D721Med (cell line): ENCODE results near the gene SLC66A2.

Source experiments
- DNase-seq: peaks from one replicate; pipeline ENCODE4 v3.0.0; 2011; ENCODE audit warnings: low spot score; ENCODE audit not compliant: insufficient read length
- FAIRE-seq: peaks from 2 replicates; lab custom pipeline; 2011; peaks lifted over from hg19 to GRCh38; lab: Jason Lieb, UNC
- TF ChIP-seq, protein P1 (sequence below): IDR thresholded peaks from 2 replicates; pipeline ENCODE4 v1.5.1; 2012; ENCODE audit warnings: mild to moderate bottlenecking, control low read depth; ENCODE audit not compliant: insufficient read depth; ENCODE audit errors: missing control alignments

The SLC66A2 gene

DNA sequence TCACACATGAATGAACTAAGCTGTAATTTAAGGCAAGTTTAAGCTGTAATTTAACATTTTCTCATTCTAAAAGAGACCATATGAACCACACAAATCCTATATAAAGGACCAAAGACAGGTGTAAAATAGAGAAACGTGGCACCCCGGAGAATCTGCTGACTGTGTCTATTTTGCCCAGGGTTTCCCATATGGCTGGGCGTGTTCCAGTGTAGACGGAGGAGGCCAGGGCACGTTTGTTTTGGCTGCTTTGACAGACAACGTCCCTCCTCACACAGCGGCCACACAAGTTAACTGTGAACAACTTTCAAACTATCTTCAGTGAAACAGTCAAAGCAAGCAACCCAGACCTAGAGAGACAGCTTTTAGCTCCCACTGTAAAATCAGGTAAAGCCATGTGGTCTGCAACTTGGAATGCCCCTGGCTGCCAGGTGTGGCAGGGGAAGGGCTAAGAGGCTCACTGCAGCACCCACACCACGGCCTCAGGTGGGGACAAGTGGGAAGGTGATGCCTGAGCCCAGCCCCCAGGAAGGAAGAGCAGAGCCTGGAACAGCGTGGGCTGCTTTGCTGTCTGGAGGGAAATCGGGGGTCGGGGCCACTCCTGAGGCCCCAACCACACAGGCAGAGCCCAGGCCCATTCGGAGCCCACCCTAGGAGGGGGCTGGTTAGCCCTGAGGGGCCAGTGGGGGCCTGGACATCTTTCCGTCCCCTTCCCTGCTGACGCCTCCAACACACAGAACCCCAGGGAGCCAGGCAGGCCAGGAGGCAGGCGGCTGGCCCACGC, 40.7 kb downstream of the SLC66A2 start:
- TF ChIP-seq, protein P1, sequence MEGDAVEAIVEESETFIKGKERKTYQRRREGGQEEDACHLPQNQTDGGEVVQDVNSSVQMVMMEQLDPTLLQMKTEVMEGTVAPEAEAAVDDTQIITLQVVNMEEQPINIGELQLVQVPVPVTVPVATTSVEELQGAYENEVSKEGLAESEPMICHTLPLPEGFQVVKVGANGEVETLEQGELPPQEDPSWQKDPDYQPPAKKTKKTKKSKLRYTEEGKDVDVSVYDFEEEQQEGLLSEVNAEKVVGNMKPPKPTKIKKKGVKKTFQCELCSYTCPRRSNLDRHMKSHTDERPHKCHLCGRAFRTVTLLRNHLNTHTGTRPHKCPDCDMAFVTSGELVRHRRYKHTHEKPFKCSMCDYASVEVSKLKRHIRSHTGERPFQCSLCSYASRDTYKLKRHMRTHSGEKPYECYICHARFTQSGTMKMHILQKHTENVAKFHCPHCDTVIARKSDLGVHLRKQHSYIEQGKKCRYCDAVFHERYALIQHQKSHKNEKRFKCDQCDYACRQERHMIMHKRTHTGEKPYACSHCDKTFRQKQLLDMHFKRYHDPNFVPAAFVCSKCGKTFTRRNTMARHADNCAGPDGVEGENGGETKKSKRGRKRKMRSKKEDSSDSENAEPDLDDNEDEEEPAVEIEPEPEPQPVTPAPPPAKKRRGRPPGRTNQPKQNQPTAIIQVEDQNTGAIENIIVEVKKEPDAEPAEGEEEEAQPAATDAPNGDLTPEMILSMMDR = no peak
- no peak for DNase-seq
- no peak for FAIRE-seq

DNA sequence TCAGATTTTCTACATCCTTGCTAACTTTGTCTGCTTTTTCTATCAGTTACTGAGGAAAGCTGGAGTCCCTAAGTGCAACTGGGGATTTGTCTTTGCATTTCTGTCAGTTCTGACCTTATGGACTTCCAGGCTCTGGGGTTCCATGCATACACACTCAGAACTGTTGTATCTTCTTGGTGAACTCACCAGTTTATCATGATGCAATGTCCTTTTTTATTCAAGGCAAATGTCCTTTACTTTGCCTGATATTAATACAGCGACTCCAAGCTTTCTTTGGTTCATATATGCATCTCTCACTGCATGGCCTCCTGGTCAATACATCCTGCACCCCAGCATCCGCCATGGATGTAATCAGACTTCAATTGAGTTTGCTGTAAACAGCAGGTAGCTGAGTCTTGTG, 44.7 kb downstream of the SLC66A2 start:
- TF ChIP-seq, protein P1 = no peak

DNA sequence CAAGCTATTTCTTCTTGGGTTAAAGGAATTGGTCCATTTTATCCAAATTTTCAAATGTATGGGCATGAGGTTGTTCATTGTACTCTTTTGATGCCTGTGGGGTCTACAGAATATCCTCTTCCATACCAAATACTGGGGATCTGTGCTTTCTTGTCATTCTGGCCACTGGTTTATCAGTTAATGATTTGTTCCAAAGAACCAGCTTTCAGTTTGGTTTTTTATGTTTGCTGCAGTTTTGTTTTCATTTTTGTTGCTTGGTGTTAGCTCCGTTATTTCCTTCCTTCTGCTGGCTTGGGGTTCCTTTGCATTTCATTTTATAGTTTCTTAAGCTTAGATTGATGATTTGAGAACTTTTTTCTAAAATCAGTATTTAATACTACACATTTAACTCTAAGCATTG, 45.5 kb downstream of the SLC66A2 start:
- DNase-seq (no peak), FAIRE-seq (no peak)
- TF ChIP-seq, protein P1 = no peak

More for the DNA sequence above, 44.7 kb downstream of the SLC66A2 start:
- FAIRE-seq (peak; percentile 97), DNase-seq (no peak)

DNA sequence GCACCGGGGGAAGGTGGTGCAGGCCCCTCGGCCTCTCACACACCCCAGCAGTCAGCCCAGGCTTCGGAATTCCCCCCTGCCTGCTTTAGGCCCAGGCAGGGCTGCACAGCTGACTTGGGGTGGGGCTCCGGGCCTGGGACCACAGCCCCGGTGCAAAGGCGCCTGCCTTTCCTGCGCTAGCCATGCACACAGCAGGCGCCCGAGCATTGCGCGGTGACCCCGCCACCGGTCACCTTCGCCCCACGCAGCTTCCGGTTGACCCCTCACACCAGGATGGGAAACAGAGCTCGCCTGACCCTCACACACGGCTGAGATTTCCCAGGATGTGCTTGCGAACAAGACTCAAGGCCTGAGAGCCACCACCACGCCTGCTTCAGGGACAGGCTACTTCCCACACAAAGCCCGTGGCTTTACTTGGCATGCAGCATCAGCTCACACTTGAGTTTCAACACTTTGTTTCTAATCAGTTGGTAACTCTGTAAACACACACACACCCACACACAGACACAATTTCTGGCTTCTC, 46.0 kb downstream of the SLC66A2 start:
- DNase-seq = no peak
- peak; percentile 85 for FAIRE-seq
- TF ChIP-seq, protein P1 = no peak

DNA sequence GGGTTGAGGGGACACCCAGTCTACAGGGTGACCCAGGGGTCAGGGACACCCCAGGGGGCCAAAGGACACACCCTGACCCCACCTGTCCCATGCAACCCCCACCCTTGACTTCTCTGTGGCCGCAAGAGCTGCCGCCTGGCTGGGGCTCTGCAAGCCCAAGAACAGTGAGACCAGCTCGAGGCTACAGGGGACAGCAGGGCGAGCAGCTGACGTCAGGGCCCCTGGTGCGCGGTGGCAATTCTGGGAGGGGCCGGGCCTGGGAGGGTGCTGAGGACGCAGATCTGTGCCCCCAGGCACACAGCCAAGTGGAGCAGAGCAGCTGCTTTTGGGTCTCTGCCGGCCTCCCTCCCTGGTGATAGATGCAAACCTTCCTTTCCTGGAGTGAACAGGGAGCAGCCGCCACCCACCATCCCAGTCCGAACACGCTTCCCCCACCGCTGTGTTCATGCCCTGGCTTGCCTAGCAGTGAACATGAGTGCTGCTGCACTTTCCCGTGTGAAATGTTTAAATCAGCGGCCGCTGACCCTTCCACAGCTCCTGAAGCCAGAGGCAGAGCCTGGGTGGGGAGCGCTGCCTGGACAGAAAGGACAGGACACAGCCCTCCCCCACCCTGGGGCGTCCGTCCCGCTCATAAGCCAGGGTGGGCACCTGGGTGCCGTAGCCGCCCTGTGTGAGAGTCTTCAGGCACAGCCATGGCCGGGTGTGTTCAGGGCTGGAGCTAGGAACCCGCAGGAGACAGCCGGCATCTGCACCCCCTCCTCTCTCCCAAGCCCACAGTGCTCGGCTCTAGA, 46.9 kb downstream of the SLC66A2 start:
- FAIRE-seq (no peak), DNase-seq (no peak)
- TF ChIP-seq, protein P1 = no peak

DNA sequence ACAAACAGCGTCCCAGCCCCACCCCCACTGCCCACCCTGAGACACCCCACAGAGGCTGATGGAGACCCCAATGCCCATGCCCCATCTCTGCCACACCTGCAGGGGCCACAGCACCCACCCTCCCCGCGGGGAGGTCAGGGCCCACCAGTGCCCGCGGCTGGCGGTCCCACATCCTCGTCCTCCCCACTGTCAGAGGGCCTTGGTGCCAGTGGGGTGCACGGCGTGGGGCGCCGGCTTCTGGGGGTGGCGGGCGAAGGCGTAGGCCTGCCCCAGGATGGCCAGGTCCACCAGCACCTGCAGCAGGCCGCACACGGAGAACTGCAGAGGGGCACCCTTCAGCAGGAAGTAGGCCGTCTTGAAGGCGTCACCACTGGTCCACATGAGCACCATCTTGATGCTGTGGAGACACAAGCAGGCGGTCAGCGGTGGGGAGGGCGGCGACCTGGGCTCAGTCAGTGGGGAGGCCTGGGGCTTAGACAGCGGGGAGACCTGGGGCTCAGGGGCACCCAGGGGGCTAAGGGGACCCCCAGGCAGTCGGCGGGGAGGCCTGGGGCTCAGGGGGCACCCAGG, 47.6 kb downstream of the SLC66A2 start:
- FAIRE-seq = no peak
- no peak for DNase-seq
- TF ChIP-seq, protein P1 = no peak
